Astrocyte of the cerebellum (primary cell): ENCODE data around the gene RBM15.

Source experiments
- DNase-seq: peaks from one replicate; pipeline ENCODE4 v3.0.0-alpha.2; 2011; ENCODE audit warnings: low read depth
- H3K4me3 ChIP-seq: 2 replicates; pipeline ENCODE4 v1.5.1; 2011; ENCODE audit warnings: mild to moderate bottlenecking, low read depth, low read length, moderate library complexity
- in situ Hi-C: cut with HindIII; loops from 2 replicates; pipeline ENCODE4 v1.10.0; 2017; ENCODE audit warnings: low sequenced_read_pairs
- TF ChIP-seq, protein P1 (sequence below): IDR thresholded peaks from 2 replicates; pipeline ENCODE4 v1.5.1; 2012; ENCODE audit warnings: low read length, low read depth, moderate library complexity, mild to moderate bottlenecking; ENCODE audit errors: missing control alignments

The RBM15 gene, protein sequence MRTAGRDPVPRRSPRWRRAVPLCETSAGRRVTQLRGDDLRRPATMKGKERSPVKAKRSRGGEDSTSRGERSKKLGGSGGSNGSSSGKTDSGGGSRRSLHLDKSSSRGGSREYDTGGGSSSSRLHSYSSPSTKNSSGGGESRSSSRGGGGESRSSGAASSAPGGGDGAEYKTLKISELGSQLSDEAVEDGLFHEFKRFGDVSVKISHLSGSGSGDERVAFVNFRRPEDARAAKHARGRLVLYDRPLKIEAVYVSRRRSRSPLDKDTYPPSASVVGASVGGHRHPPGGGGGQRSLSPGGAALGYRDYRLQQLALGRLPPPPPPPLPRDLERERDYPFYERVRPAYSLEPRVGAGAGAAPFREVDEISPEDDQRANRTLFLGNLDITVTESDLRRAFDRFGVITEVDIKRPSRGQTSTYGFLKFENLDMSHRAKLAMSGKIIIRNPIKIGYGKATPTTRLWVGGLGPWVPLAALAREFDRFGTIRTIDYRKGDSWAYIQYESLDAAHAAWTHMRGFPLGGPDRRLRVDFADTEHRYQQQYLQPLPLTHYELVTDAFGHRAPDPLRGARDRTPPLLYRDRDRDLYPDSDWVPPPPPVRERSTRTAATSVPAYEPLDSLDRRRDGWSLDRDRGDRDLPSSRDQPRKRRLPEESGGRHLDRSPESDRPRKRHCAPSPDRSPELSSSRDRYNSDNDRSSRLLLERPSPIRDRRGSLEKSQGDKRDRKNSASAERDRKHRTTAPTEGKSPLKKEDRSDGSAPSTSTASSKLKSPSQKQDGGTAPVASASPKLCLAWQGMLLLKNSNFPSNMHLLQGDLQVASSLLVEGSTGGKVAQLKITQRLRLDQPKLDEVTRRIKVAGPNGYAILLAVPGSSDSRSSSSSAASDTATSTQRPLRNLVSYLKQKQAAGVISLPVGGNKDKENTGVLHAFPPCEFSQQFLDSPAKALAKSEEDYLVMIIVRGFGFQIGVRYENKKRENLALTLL

DNA sequence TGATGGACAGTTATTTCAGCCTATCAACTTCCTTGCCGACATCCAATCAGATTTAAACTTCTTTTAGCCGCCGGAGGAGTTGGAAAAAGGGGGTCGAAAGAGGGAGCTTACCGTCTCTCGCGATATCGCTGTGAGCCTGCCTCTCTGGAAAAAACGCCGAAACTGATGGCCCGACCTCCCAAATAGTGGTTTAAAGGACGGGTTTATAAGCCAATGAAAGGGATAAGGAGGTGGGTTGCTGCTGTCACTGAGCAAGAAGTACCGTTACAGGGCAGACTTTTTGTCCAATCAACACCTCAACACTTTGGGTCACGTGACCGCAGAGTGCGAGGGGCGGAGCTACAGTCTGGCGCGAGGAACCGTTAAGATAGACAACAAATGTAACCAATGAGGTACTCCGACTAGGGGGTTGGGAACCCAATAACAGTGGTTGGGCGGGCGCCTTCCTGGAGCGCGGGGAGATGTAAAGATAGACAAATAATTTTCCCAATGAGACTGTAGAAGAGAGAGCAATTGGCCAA, at the start of gene RBM15:
Gene RBM15, plus strand, starts transcription at position 492 of the 521 bp plus-strand sequence. Its CDS starts 29 bp downstream, at position 521.
- peak; percentile 100 for DNase-seq
- in situ Hi-C loops: no loop called here
- TF ChIP-seq, protein P1, sequence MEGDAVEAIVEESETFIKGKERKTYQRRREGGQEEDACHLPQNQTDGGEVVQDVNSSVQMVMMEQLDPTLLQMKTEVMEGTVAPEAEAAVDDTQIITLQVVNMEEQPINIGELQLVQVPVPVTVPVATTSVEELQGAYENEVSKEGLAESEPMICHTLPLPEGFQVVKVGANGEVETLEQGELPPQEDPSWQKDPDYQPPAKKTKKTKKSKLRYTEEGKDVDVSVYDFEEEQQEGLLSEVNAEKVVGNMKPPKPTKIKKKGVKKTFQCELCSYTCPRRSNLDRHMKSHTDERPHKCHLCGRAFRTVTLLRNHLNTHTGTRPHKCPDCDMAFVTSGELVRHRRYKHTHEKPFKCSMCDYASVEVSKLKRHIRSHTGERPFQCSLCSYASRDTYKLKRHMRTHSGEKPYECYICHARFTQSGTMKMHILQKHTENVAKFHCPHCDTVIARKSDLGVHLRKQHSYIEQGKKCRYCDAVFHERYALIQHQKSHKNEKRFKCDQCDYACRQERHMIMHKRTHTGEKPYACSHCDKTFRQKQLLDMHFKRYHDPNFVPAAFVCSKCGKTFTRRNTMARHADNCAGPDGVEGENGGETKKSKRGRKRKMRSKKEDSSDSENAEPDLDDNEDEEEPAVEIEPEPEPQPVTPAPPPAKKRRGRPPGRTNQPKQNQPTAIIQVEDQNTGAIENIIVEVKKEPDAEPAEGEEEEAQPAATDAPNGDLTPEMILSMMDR: no peak
- H3K4me3 ChIP-seq: peak within 1 kb of the TSS; percentile 84

DNA sequence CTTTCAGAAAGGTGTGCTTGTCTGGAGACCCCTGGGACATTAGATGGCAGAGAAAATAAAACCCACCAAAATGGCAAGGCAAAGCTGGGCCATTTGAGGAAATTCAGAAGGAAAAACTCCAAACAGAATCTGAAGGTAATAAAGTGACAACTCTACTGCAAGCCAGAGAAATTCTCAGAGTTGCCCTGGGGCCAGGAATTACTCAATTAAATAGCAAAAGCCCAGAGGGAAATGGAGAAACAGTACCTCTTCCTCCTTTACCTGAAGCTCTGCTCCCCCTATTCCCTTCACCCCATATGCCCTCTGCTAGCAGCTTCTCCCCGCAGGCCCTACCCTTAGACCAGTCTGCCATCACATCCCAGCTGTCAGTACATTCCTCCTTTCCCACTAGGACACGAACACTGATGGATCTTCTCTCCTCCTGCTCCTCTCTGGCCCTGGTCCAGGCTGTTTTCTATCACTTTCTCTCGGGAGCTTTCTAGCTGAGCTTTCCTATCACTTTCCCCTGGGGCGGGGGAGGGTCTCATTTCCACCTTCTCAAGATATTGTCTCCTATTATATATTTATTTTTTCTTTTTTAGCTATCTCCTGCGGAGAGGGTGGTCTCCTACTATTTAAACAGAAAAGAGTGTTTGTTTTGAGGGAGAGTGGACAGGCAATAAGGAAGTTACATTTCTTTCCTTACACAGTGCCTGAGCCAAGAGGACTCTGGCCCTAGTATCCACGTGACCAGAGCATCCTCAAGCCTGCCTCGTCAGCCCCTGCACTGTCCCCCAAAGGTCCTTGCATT, 47.7 kb upstream of the RBM15 start:
- TF ChIP-seq, protein P1: no peak
- DNase-seq: no peak
- in situ Hi-C loops: no loop called here
- H3K4me3 ChIP-seq: no peak overlapping the region

DNA sequence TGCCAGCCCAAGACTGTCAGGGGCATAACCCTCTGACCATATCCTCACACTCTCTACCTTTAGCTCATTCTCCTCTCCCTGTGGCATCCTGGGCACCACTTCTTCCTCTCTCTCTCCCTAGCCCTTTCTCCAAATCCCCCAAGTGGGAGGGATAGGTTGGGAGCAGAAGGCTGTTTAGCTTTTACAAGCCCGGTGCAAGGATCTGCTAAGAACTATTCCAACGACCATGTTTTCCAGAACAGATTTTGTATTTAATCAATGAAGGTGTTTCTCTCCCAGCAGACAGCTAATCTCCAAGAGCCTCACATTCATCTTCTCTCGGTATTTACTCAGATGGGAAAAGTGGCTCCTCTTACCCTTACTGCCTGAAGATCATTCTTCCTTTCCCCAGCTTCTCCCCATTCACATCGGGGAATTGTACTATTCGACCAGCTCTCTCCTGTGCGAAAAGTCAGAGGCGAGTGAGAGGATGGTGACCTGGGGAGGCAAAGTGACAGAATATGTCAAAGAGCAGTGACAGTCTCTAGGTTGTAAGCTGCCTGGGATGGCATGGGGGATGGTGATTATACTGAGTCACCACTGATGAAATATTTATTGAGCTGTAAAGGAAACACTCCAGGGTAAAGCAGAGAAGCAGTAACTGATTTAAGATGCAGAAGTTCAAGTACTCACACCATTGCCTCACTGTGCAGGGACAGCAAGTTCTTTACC, 47.0 kb upstream of the RBM15 start:
- in situ Hi-C loops: no loop called here
- no peak overlapping the region for H3K4me3 ChIP-seq
- TF ChIP-seq, protein P1: no peak
- DNase-seq: no peak

DNA sequence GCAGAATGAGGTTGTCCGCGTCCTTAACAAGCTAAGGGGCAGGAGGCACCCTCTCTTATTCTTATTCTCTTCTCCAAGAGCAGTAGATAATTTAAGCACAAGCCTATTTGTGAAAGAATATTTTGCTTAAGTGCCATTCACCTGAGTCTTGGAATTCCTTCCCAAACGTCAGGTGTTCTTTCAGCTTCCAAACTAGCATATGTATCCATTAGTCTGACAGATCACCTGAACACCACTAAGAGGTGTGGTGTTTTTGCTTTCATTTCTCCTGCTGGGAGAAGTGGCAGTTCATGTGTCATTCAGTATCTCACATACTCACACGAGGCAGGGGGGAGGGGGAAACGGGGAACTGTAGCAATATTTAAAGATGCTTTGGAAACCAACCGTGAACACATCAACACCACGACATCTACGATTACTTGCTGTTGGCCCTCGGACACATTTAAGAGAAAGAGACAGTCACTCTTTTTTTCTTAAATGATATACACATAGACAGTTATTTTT, 45.5 kb upstream of the RBM15 start:
- no peak overlapping the region for H3K4me3 ChIP-seq
- TF ChIP-seq, protein P1: no peak
- no peak for DNase-seq
- in situ Hi-C loops: no loop called here

DNA sequence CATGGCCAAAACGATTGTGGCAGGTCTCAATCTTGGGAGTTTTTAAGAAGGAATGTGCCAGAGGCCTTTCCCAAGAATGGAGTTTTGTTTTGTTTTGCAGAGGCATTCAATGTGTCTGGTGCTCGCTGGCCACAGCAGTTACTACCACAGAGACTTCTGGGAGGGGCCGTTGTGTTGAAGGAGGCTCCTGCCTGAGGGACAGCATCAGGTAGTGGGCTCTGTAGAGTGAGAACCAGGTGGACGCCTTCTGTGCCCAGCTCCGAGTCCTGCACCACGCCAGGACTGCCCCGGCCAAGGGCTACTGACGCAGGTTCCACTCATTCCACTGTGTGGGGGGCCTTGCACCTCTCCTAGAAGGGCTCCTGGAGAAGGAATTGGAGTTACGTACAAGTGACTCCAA, 44.9 kb upstream of the RBM15 start:
- H3K4me3 ChIP-seq: no peak overlapping the region
- TF ChIP-seq, protein P1: no peak
- in situ Hi-C loops: no loop called here
- no peak for DNase-seq
